Naive thymus-derived CD4-positive, alpha-beta T cell (primary cell): ENCODE measurements around the gene TRIP12. TPM values are rescaled to one million over a fixed set of nuclear protein-coding genes. Genes with fewer than 3 reads are reported as not detected.
A peak's percentile ranks its signal among the peaks of the same experiment; 100 is the strongest.

Experiments used
- ATAC-seq: fragments of 150-1000 bp; cut with Tn5 transposase; 2 replicates; pipeline ENCODE4 v1.10.0; 2021; ENCODE audit warnings: mild to moderate bottlenecking, moderate library complexity
- CTCF ChIA-PET: fragments of 350-600 bp; sonication (Branson Sonifier 250); formaldehyde crosslinking; loops from one replicate; lab custom pipeline; 2021; ENCODE audit warnings: antibody characterized with exemption; lab: Charles Lee
- POLR2A ChIA-PET: fragments of 350-600 bp; sonication (Branson Sonifier 250); formaldehyde crosslinking; loops from one replicate; lab custom pipeline; 2021; ENCODE audit warnings: antibody characterized with exemption, inconsistent platforms; lab: Charles Lee
- DNase-seq, 9 donors: peaks; one replicate each; pipeline versions ENCODE4 v3.0.0 to v3.0.0-alpha.2; 2020 to 2022; ENCODE audit warnings: mixed read lengths in 1 of 9
- H3K27ac ChIP-seq: one replicate; pipeline ENCODE4 v1.7.0; 2013; ENCODE audit warnings: mild to moderate bottlenecking, low read depth, low read length, moderate library complexity
- H3K27me3 ChIP-seq, 2 donors: one replicate each; pipeline ENCODE4 v1.7.0; 2013; ENCODE audit warnings: low read length in 2 of 2, mild to moderate bottlenecking in 2 of 2, moderate library complexity in 2 of 2; ENCODE audit not compliant: control insufficient read depth in 2 of 2, insufficient read depth in 2 of 2
- H3K36me3 ChIP-seq, 3 experiments: 1 replicate in 2 of 3; 2 replicates in 1 of 3; pipeline ENCODE4 v1.7.0; 2013; ENCODE audit warnings: low read length in 3 of 3, mild to moderate bottlenecking in 3 of 3, moderate library complexity in 1 of 3; ENCODE audit not compliant: insufficient read depth in 3 of 3, control insufficient read depth in 2 of 3
- H3K4me1 ChIP-seq, 2 donors: one replicate each; pipeline ENCODE4 v1.7.0; 2013; ENCODE audit warnings: low read length in 2 of 2, mild to moderate bottlenecking in 2 of 2, moderate library complexity in 1 of 2; ENCODE audit not compliant: control insufficient read depth in 2 of 2, insufficient read depth in 2 of 2
- H3K4me3 ChIP-seq: 2 replicates; pipeline ENCODE4 v1.7.0; 2013; ENCODE audit warnings: mild to moderate bottlenecking, low read length
- H3K9me3 ChIP-seq, 3 experiments: 1 replicate in 2 of 3; 2 replicates in 1 of 3; pipeline ENCODE4 v1.7.0; 2013; ENCODE audit warnings: low read length in 3 of 3; ENCODE audit not compliant: control insufficient read depth in 2 of 3
- H3K27ac Mint-ChIP-seq, 9 donors: one replicate each; pipeline ENCODE4 v1.8.0; 2020 to 2022; ENCODE audit warnings: mixed read lengths in 9 of 9, mild to moderate bottlenecking in 8 of 9, moderate library complexity in 5 of 9, inconsistent platforms in 2 of 9
- H3K27me3 Mint-ChIP-seq, 5 donors: one replicate each; pipeline ENCODE4 v1.8.0; 2021 to 2022; ENCODE audit warnings: mixed read lengths in 5 of 5, mild to moderate bottlenecking in 1 of 5
- H3K36me3 Mint-ChIP-seq, 5 donors: one replicate each; pipeline ENCODE4 v1.8.0; 2020 to 2022; ENCODE audit warnings: mixed read lengths in 5 of 5, mild to moderate bottlenecking in 3 of 5, inconsistent platforms in 1 of 5
- H3K4me1 Mint-ChIP-seq, 7 donors: one replicate each; pipeline ENCODE4 v1.8.0; 2020 to 2022; ENCODE audit warnings: mixed read lengths in 7 of 7, mild to moderate bottlenecking in 3 of 7, inconsistent platforms in 1 of 7
- H3K4me3 Mint-ChIP-seq, 10 donors: one replicate each; pipeline ENCODE4 v1.8.0; 2020 to 2022; ENCODE audit warnings: mild to moderate bottlenecking in 10 of 10, mixed read lengths in 10 of 10, moderate library complexity in 6 of 10, inconsistent platforms in 2 of 10
- H3K9me3 Mint-ChIP-seq, 11 donors: one replicate each; pipeline ENCODE4 v1.8.0; 2020 to 2022; ENCODE audit warnings: mixed read lengths in 11 of 11, mild to moderate bottlenecking in 4 of 11, inconsistent platforms in 1 of 11, moderate library complexity in 1 of 11
- intact Hi-C, 2 donors: fragments of 100-400 bp; cut with micrococcal nuclease; formaldehyde crosslinking; loops; one replicate each; pipeline ENCODE4 v1.15.1; 2023
- polyA plus RNA-seq, 2 donors: library from polyadenylated mRNA; unstranded; fragments of 300-500 nt; fragmentation: Illumina TruSeq; gene quantifications; one replicate each; pipeline ENCODE4 v1.2.3, GENCODE V29; 2021
- total RNA-seq, 6 experiments: library from RNA in 5 of 6; stranded (reverse) in 5 of 6; gene quantifications; 1 replicate in 5 of 6; 2 replicates in 1 of 6; pipeline ENCODE4 v1.2.3 and lab custom pipeline; 2021 to 2026

TRIP12 gene
- total and polyA plus RNA-seq, 7 experiments from 2014 or later, result 34.8 to 247 (median 224) TPM

DNA sequence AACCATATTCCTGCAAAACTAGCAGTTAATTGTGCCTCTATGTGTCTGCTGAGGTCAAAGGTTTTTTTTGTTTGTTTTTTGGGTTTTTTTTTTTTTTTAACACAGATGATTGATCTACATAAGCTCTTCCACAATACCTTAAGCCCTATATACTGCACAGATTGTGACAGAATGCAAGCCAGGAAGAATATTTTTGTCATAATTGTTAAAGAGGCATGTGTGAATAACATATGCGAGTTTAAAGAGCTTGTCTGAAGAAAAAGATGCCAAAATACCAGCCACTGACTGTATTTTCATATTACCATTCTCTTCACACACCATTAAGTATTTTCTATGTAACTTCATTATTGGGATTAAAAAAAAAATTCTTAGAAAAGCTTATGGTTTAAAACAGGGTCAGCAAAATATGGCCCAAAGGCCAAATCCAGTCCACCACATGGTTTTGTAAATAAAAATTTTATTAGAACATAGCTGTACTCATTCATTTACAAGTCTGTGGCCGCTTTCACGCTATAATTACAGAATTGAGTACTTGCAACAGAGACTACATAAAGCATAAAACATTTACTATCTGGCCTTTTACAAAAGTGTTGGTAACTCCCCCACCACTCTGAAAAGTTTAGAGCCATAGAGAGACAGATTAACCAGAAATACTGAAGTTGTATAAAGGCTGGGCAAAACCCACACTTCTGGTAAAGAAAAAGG, 89.9 kb downstream of the TRIP12 start:
- no peak for ATAC-seq
- H3K4me3 ChIP-seq, result no peak overlapping the region
- H3K4me1 Mint-ChIP-seq, result peaks cover 19 to 62% (median 60%) of the 10 kb centered on the region in 7 donors
- no peaks in the 10 kb centered on the region for H3K9me3 ChIP-seq
- peak overlapping the region; percentile 48 to 93 (median 69) for H3K27ac Mint-ChIP-seq
- H3K36me3 Mint-ChIP-seq, result peaks cover 4 to 38% (median 28%) of the 10 kb centered on the region in 5 donors
- intact Hi-C loops, result loop anchor here in 1 of 2 donors (1.0 kb wide), 1 partner anchor 8 kb away; no protein-coding TSS in a partner anchor
- peak overlapping the region in 5 of 10 donors; percentile 17 to 58 (median 44) for H3K4me3 Mint-ChIP-seq
- no peaks in the 10 kb centered on the region for H3K27me3 ChIP-seq
- no peak overlapping the region for H3K27ac ChIP-seq
- no peaks in the 10 kb centered on the region for H3K9me3 Mint-ChIP-seq
- no peaks in the 10 kb centered on the region for H3K27me3 Mint-ChIP-seq
- CTCF ChIA-PET, result interaction anchor here (0.7 kb wide), 1 partner anchor 19 kb away, joined by 3 read pairs; no protein-coding TSS in a partner anchor
- peaks cover 11 to 22% (median 14%) of the 10 kb centered on the region in 3 experiments for H3K36me3 ChIP-seq
- DNase-seq, result no peak
- POLR2A ChIA-PET, result interaction anchor here (0.9 to 1.1 kb wide), 3 partner anchors 10 to 90 kb away, joined by 3 to 4 read pairs (median 3); partner anchors contain the start of genes FBXO36 and TRIP12
- peaks cover 18 to 44% of the 10 kb centered on the region in 2 donors for H3K4me1 ChIP-seq

DNA sequence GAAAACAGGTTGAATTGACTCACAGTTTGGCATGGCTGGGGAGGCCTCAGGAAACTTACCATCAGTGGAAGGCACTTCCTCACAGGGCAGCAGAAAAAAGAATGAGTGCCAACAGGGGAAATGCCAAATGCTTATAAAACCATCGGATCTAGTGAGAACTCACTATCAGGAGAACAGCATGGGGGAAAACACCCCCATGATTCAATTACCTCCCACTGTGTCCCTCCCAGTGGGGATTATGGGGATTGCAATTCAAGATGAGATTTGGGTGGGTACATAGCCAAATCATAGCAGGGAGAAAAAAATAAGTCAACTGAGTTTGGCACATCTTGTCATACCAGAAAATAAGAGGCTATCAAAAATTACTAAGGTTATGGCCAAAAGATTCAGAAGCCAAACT, 96.3 kb downstream of the TRIP12 start:
- H3K4me1 ChIP-seq, result no peaks in the 10 kb centered on the region
- H3K27ac ChIP-seq, result no peak overlapping the region
- DNase-seq (no peak), ATAC-seq (no peak)
- Mint-ChIP-seq H3K27me3 (no peaks in the 10 kb centered on the region), H3K36me3 (peaks cover 16 to 76% (median 49%) of the 10 kb centered on the region in 5 donors), H3K4me1 (peaks cover 8 to 23% (median 18%) of the 10 kb centered on the region in 7 donors), H3K27ac (peak overlapping the region in 5 of 9 donors; percentile 12 to 74 (median 40)), H3K4me3 (no peak overlapping the region), H3K9me3 (peaks cover 0 to 10% (median 2%) of the 10 kb centered on the region in 11 donors)
- peaks cover 10 to 42% (median 14%) of the 10 kb centered on the region in 3 experiments for H3K36me3 ChIP-seq
- no peaks in the 10 kb centered on the region for H3K27me3 ChIP-seq
- intact Hi-C loops, result no loop called here
- POLR2A ChIA-PET, result no interaction called here
- CTCF ChIA-PET, result no interaction called here
- peaks cover 0 to 5% (median 0%) of the 10 kb centered on the region in 3 experiments for H3K9me3 ChIP-seq
- H3K4me3 ChIP-seq, result no peak overlapping the region

DNA sequence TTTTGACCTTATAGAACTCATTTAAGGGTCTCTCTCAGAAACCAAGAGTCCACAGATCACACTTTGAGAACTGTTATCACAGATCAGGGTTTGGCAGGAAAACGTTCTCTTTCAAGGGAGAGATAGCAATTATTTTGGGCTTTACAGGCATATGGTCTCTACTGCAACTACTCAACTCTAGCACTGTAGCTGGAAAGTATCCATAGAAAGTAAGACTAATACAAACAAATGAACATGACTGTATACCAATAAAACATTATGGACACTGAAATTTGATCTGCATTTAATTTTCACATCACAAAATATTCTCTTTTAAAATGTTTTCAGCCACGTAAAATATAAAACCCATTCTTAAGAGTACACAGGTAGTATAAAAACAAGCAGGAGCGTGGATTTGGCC, 100.5 kb downstream of the TRIP12 start:
- Mint-ChIP-seq H3K27me3 (no peaks in the 10 kb centered on the region), H3K4me3 (peak overlapping the region in 1 of 10 donors; percentile 39), H3K27ac (peak overlapping the region in 5 of 9 donors; percentile 13 to 91 (median 43)), H3K9me3 (peaks cover 0 to 10% (median 2%) of the 10 kb centered on the region in 11 donors), H3K36me3 (peaks cover 17 to 64% (median 51%) of the 10 kb centered on the region in 5 donors), H3K4me1 (peaks cover 8 to 30% (median 21%) of the 10 kb centered on the region in 7 donors)
- intact Hi-C loops, result no loop called here
- CTCF ChIA-PET, result no interaction called here
- Histone ChIP-seq H3K27ac (no peak overlapping the region), H3K36me3 (peaks cover 5 to 38% (median 12%) of the 10 kb centered on the region in 3 experiments), H3K9me3 (peaks cover 0 to 5% (median 0%) of the 10 kb centered on the region in 3 experiments), H3K27me3 (no peaks in the 10 kb centered on the region), H3K4me1 (no peaks in the 10 kb centered on the region), H3K4me3 (no peak overlapping the region)
- POLR2A ChIA-PET, result no interaction called here
- no peak for DNase-seq
- no peak for ATAC-seq

DNA sequence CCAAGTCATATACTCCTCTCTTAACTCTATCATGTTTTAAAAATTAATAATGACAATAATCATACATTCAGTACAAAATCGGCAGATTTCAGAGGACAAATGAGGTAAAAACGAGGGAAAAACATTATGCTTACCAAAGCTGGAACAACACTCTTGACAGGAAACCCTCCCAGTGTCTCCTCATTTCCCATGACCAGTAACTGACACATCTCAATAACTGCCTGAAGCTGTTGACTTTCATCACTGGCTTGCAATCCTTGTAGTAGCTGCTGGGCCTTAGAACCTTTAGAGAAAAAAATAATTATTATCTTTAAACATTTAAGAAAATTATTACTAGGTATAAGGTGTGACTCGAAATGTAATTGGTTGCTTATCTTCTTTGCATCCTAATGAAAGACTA, 103.6 kb downstream of the TRIP12 start:
- peaks cover 13 to 42% (median 15%) of the 10 kb centered on the region in 3 experiments for H3K36me3 ChIP-seq
- Mint-ChIP-seq H3K9me3 (no peaks in the 10 kb centered on the region), H3K36me3 (peaks cover 13 to 42% (median 30%) of the 10 kb centered on the region in 5 donors), H3K4me3 (no peak overlapping the region), H3K4me1 (peaks cover 5 to 28% (median 21%) of the 10 kb centered on the region in 7 donors), H3K27me3 (no peaks in the 10 kb centered on the region), H3K27ac (peak overlapping the region in 3 of 9 donors; percentile 54 to 82 (median 59))
- intact Hi-C loops, result no loop called here
- H3K9me3 ChIP-seq, result no peaks in the 10 kb centered on the region
- H3K4me3 ChIP-seq, result no peak overlapping the region
- no peaks in the 10 kb centered on the region for H3K27me3 ChIP-seq
- ATAC-seq (no peak), DNase-seq (no peak)
- POLR2A ChIA-PET, result interaction anchor here (1.1 to 1.2 kb wide), 2 partner anchors 12 to 26 kb away, joined by 3 read pairs; no protein-coding TSS in a partner anchor
- CTCF ChIA-PET, result interaction anchor here (1.0 kb wide), 1 partner anchor 15 kb away, joined by 4 read pairs; no protein-coding TSS in a partner anchor
- H3K4me1 ChIP-seq, result no peaks in the 10 kb centered on the region
- H3K27ac ChIP-seq, result no peak overlapping the region

DNA sequence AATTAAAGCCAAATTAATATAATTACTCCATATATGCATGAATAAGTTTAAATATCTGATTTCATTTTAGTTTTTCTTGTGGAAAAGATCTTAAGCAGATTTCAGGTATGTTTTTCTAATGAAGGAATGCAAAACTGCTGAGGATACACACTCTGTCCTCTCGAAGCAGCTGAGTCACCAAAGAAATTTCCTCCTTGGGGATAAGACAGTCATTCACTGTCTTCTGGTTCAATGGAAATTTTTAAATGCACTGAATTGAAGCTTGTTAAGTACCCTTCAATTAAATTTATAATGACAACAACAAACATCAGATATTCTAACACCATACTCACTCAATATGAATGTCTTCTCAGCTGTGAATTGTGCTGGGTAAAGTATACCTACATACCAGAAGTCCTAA, 106.0 kb downstream of the TRIP12 start:
- Histone ChIP-seq H3K36me3 (peaks cover 13 to 38% (median 16%) of the 10 kb centered on the region in 3 experiments), H3K4me1 (no peaks in the 10 kb centered on the region), H3K27ac (no peak overlapping the region), H3K4me3 (no peak overlapping the region), H3K9me3 (no peaks in the 10 kb centered on the region), H3K27me3 (no peaks in the 10 kb centered on the region)
- CTCF ChIA-PET, result interaction anchor here (1.3 kb wide), 2 partner anchors 13 to 14 kb away, joined by 3 read pairs; no protein-coding TSS in a partner anchor
- Mint-ChIP-seq H3K4me3 (no peak overlapping the region), H3K4me1 (peaks cover 0 to 17% (median 10%) of the 10 kb centered on the region in 7 donors), H3K27me3 (no peaks in the 10 kb centered on the region), H3K9me3 (no peaks in the 10 kb centered on the region), H3K36me3 (peaks cover 14 to 29% (median 19%) of the 10 kb centered on the region in 5 donors), H3K27ac (peak overlapping the region in 2 of 9 donors; percentile 21 to 61)
- ATAC-seq (no peak), DNase-seq (no peak)
- POLR2A ChIA-PET, result no interaction called here
- intact Hi-C loops, result no loop called here

DNA sequence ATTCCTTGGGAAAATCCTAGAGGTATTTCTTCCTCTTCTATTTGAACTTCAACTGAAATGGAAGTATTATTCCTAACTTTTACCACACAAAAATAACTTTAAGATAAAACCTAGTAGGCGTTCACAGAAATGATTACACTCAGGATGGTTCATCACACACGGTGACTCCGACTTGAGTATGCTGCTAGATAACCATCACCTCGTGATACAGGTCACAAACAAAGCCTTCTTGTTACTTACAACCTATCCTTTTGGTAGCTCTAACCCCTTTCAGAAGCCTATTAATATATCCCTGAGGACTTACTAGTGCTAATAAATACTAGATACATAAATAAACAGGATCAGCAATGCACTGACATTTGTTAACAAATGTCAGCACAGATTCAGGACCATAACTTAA, 106.5 kb downstream of the TRIP12 start:
- Mint-ChIP-seq H3K36me3 (peaks cover 17 to 33% (median 22%) of the 10 kb centered on the region in 5 donors), H3K27ac (peak overlapping the region in 1 of 9 donors; percentile 61), H3K9me3 (no peaks in the 10 kb centered on the region), H3K4me3 (no peak overlapping the region), H3K27me3 (no peaks in the 10 kb centered on the region), H3K4me1 (peaks cover 0 to 17% (median 10%) of the 10 kb centered on the region in 7 donors)
- H3K27ac ChIP-seq, result no peak overlapping the region
- CTCF ChIA-PET, result interaction anchor here (1.3 kb wide), 2 partner anchors 12 to 14 kb away, joined by 3 read pairs; no protein-coding TSS in a partner anchor
- ATAC-seq (no peak), DNase-seq (no peak)
- H3K4me1 ChIP-seq, result no peaks in the 10 kb centered on the region
- no peaks in the 10 kb centered on the region for H3K9me3 ChIP-seq
- H3K4me3 ChIP-seq, result no peak overlapping the region
- POLR2A ChIA-PET, result no interaction called here
- H3K36me3 ChIP-seq, result peaks cover 17 to 38% (median 20%) of the 10 kb centered on the region in 3 experiments
- H3K27me3 ChIP-seq, result no peaks in the 10 kb centered on the region
- intact Hi-C loops, result no loop called here
